Erythroblast (primary cell): Measurements from ENCODE around the gene GNS.

Source experiments
- DNase-seq, 2 experiments: peaks; one replicate each; lab custom pipeline; 2025; lab: John Stamatoyannopoulos, UW
- GATA1 ChIP-seq: IDR thresholded peaks from 2 replicates; pipeline ENCODE4 v1.6.1; 2011; ENCODE audit warnings: low read depth, mild to moderate bottlenecking, control low read depth, low read length, moderate library complexity
- POLR2A ChIP-seq: IDR thresholded peaks from 2 replicates; pipeline ENCODE4 v1.6.1; 2011; ENCODE audit warnings: mild to moderate bottlenecking, low read length

The GNS gene

DNA sequence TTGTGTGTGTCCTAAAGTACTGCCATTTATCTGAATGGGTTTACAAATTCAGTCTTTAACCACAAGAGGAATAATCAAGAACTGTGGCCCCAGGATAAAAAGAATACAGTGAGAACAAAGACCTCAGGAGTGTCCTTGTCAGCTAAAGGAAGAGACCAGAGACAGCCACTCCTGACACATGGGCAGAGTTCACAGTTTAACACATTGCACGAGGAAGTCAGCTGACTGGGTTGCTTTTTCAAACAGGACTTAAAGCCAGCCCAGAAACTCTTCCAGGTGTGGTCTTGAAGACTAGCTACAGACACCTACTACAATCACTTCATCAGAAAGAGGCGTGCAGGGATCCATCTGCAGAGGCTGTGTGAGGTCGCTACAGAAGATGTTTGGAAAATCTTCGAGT is 42.8 kb downstream of the GNS start:
- no peak for DNase-seq
- TF ChIP-seq GATA1 (no peak), POLR2A (no peak)

DNA sequence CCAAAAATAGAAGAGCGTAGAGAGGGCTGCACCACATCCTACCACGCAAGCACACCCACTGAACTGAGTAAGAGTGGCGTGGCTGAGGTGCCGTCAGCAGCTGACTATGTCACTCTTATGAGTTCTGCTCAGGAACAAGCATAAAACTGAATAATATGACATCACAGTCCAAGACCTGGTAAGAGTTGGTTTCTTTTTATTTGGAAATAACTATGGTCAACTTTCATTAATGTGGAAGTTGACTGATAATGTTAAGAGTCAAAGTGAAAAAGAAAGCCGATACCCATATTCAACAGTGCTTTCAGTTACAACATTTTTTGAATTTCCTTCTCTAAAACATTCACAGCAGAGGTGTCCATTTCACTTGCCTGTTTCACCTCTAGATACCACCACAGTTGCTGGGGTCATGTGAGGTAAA is 44.6 kb downstream of the GNS start:
- no peak for DNase-seq
- no peak for TF ChIP-seq GATA1
- TF ChIP-seq POLR2A, result no peak

- TF ChIP-seq POLR2A (no peak), GATA1 (no peak)
- DNase-seq, result no peak
These were observed 45.8 kb downstream of the GNS start for GRCh38 chr12:64713376-64713775.

DNA sequence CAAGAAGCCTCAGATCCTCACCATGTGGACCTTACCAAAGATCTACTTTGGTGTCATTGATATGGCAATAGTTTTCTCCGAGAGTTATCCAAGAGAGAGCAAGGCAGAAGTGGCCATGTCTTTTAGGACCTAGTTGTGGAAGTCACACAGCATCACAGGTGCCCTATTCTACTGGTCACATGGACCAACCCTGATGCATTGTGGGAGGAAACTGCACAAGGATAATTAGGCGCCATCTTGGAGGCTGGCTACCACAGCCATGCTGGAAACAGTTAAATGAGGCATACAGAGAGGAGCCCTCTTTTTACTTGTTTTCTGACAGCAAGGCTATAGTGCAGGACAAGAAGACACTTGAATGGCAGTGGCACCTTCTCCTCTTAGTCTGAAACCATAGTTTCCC is 49.8 kb downstream of the GNS start:
- TF ChIP-seq POLR2A (no peak), GATA1 (no peak)
- DNase-seq, result no peak

DNA sequence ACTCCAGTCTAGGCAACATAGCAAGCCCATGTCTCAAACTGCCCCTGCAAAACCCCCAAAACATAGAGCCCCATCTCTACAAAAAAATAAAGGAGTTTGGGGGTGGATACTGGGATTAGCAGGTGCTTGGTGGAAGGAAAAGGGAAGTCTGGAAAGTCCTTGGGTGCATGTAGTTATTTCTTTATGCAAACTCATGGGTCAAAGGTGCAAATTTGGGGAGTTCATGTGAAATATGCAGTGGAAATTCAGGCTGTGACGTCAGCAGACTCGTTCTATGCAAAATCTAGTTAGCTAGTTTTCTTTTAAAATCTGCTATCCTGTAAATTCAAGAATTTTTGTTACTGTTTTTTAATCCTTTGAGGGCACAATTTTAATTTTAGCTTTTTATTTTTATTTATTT is 51.3 kb downstream of the GNS start:
- no peak for DNase-seq

DNA sequence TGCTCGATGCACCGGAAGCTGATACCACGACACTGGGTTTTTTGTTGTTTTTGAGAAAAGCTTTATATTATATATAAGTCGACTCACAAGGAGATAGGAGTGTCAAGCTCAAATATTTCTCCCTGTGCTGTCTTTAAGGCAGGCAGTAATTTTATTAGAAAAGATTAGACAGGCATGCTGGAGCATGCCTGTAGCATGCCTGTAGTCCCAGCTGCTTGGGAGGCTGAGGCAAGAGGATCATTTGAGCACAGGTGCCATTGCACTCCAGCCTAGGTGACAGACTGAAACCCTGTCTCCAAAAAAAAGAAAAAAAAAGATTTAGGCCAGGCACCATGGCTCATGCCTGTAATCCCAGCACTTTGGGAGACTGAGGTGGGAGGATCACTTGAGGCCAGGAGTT is 51.8 kb downstream of the GNS start:
- DNase-seq, result no peak
- no peak for TF ChIP-seq POLR2A
- TF ChIP-seq GATA1, result no peak

More for the DNA sequence above, 51.3 kb downstream of the GNS start:
- no peak for TF ChIP-seq GATA1
- no peak for TF ChIP-seq POLR2A

DNA sequence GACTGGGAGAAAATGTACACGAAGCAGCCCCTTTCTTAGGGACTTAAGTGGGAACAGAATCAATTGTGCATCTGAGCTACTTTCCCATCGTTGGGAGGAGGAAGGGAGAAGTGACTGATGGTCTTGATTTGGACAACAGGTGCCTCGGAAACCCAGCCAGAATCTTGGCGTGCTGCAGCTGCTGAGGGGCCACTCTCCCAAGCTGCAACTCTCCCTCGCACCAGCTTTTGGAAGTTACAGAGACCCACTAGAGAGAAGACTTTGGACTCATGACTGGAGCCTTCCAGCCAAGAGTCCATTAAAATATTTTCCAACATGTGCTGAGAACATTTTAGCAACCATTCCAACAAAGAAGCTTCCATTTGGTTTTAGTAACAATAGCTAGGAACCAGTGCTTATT is 52.3 kb downstream of the GNS start:
- no peak for DNase-seq
- TF ChIP-seq GATA1 (no peak), POLR2A (no peak)

- DNase-seq, result no peak
- TF ChIP-seq GATA1 (no peak), POLR2A (no peak)
These were observed 52.9 kb downstream of the GNS start for GRCh38 chr12:64706306-64706705.

GRCh38 chr12:64701283-64701682 is 57.9 kb downstream of the GNS start:
- no peak for DNase-seq
- TF ChIP-seq POLR2A (no peak), GATA1 (no peak)

- no peak for TF ChIP-seq POLR2A
- TF ChIP-seq GATA1, result no peak
- DNase-seq, result no peak
These were observed 58.7 kb downstream of the GNS start for GRCh38 chr12:64700532-64700931.

- TF ChIP-seq GATA1, result no peak
- no peak for TF ChIP-seq POLR2A
- DNase-seq, result peak in 1 of 2 experiments; percentile 19
These were observed 59.6 kb downstream of the GNS start for GRCh38 chr12:64699504-64700115.

DNA sequence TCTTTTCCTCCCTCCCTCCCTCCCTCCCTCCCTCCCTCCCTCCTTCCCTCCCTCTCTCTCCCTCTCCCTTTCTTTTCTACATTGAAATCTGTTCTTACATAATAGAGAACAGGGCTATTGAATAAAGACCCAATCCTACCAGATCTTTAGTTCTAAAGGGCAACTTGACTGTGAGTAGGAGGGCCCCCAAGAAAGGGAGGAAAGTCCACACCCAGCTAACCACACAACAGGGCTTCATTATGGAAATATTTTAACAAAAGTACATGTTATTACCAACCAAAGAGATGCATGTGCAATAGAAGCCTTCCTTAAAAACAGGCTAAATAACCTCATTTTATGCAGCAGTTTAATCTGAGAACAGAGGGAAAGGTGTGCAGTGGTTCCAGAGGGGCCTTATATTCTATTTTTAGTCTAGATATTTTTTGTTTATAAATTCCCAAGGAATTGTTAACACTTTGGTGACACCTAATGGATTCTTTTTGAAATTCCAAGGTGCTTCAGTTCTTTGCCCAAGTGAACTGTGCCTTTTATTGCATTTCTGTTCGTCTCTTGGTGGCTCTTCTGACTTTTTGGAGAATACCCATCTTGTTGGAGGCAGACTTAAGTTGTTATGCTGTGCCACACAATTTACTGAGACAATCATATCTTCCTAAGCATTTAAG is 63.0 kb downstream of the GNS start:
- TF ChIP-seq GATA1 (no peak), POLR2A (no peak)
- DNase-seq, result peak; percentile 13 to 29

DNA sequence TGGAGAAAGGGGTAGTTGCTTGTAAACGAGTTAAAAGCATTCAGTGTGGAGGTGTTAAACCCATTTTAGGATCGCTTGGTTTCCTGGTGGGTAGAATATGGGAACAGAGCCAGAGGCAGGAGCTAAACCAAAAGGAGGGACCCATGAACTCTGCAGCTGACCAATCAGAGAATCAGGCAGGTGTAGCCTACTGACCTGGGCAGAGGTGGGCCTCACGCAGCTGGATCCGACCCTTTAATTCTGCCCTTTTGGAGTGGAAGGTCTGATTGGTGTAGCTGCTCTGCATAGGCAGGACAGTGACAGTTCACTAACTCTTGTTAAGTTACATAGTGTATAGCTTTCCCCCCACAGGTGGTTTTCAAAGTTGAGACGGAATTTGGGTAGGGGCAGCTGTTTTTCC is 63.7 kb downstream of the GNS start:
- TF ChIP-seq GATA1 (no peak), POLR2A (no peak)
- DNase-seq, result no peak

- no peak for TF ChIP-seq GATA1
- TF ChIP-seq POLR2A, result no peak
- peak; percentile 14 to 43 for DNase-seq
These were observed 64.8 kb downstream of the GNS start for GRCh38 chr12:64694130-64695040.
